Activated CD8-positive, alpha-beta memory T cell treated with anti-CD3 and anti-CD28 coated beads for 48 hours (primary cell): Measurements from ENCODE around the gene GABBR2.

Experiments
- DNase-seq, 3 experiments: peaks; one replicate each; pipeline ENCODE4 v3.0.0-alpha.2; 2020; ENCODE audit warnings: low read depth in 2 of 3, low spot score in 2 of 3

Gene GABBR2

DNA sequence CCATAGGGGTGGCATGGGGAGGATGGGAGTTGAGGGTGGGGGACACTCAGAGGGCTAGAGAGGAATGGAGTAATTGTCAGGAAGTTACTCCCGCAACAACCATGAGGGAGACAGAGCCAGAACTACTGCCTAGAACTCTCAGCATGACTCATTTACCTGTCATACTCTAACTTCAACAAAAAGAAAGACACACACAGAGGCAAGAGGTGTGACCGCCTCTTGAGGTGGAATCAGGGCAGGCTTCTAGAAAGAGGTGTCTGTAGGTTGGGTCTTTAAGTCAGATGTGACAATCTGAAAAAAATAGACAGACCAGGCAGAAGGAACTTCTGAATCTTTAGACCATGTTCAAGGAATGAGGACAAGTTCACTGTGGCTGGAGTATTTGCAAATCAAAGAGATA lies 73.4 kb downstream of the GABBR2 start:
- DNase-seq = no peak

DNA sequence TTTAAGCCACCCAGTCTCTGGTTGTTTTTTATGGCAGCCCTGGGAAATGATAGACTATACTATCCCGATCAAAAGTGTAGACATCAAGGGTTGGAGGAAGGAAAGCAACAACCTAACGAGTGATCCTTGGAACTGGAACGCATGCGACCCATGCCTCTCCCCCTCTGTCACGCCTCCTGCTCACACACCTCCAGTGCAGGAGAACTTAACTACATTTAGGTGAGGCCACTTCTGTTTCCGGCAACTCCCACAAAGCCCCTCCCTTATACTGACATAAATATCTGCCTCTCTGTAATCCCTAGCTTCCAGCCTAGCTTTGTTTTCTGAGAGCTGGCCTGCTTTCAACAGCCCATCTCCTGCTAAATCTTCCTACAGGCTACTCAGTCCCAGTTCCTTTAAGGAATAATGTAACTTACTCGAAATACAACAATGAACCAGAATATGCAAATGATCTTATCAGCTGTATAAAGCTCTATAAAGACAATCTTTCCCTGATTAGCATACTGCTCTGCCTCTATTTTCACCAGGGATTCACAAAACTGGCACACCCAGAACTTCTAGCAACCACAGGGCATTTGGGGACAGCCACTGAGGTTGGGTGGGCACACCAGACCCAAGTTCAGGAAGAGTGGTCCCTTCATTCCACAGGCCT lies 73.9 kb downstream of the GABBR2 start:
- no peak for DNase-seq

DNA sequence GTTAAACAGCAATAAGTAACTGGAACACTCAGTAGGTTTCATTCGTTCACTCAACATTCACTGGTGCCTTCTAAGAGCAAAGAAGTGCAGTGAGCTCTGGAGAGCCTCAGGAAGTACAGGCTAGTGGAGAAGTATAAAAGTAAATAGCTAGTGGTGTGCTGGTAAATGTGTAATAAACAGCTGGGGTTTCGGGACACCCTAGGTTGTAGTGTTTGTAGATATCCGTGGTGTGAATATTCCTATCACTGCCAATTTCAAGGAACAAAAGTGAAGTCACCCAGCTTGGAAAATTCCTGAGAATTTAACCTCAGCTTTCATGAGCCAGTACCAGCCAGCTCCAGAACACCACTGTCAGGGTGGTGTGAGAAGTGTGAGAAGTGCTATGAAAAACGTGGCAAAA lies 75.9 kb downstream of the GABBR2 start:
- no peak for DNase-seq

DNA sequence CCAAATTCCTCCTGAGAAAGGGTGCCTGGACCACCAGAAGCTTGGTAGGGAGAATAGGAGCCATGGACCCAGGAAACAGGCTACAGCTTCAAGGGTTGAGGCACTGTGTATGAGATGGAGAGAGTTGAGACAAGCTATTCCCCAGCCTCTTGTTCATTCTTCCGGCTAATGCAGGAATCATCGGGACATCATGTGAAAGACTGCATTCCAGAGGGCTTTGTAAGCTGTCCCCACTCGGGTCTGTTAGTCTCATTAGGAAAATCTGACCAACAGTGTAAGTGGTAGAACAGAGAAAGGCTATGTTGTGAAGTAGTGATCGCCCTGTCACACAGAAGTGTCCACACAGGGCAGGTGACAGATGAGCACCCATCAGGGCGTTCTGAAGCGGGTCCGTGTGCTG lies 81.4 kb downstream of the GABBR2 start:
- no peak for DNase-seq

DNA sequence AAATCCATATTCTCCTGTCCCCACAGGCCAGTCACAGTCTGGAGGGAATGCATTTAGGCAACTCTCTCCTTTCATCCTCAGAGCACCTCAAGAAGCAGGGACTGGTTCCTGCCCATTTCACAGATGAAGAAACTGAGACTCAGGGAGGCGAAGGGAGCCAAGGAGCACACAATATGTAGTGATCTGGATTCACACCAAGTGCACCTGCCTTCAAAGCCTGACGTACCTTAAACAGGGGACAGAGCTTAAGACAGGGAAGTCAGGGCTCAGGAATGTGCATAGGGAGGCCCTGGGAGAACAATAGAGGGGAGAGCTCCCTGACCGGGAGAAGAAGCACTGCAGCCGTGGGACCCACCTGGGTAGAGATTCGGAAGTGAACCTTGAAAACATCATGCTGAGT lies 83.0 kb downstream of the GABBR2 start:
- no peak for DNase-seq

DNA sequence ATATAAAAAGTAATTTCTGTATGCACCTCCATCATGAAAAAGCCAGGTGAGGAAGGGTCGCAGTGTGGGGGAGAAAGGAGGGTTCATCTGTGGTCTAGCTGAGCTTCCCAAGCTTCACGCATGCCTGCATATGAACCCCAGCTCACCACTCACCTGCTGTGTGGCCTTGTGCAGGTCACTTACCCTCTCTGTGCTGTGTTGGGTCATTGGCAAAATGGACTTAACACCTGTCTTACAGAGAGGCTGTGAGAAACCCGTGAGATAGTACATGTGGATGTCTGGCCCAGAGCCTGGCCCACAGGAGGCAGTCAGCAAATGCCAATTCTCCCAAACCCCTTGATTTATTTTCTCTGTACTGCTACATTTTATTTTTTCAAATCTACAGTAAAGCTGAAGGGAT lies 88.9 kb downstream of the GABBR2 start:
- no peak for DNase-seq

DNA sequence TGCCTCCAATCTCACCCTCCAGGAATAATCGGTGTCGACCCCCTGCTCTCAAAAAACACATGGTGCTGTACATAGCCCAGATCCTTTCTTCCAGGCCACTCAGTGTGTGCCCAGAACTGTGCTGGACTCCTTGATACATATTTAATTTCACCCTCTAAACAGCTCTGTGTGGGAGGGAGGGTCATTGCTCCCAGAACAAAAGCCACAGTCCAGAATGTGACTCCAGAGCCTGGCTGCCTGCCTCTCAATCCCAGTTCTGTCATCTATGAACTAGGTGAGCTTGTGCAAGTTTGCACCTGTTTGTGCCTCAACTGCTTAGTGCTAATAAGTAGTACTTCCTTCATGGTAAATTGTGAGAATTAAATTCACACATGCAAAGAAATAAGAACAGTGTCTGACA lies 93.1 kb downstream of the GABBR2 start:
- no peak for DNase-seq

DNA sequence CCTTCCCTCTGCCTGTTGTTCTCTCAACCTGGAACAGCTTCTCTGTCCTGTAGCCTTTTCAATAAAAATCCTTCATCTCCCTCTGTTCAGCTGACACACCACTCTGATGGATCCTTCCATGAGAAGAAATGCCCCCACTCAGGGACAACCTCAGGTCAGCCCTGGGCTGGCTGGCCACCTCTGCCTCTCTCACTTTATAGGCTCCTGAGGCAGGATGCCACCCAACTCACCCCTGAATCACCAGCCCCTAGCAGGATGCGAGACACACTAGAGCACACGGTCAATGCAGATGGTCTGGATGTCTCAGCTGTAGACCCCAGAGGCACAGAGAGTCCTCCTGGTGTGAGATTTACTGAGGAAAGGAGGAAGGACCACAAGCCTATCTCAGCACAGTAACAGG lies 93.8 kb downstream of the GABBR2 start:
- no peak for DNase-seq

DNA sequence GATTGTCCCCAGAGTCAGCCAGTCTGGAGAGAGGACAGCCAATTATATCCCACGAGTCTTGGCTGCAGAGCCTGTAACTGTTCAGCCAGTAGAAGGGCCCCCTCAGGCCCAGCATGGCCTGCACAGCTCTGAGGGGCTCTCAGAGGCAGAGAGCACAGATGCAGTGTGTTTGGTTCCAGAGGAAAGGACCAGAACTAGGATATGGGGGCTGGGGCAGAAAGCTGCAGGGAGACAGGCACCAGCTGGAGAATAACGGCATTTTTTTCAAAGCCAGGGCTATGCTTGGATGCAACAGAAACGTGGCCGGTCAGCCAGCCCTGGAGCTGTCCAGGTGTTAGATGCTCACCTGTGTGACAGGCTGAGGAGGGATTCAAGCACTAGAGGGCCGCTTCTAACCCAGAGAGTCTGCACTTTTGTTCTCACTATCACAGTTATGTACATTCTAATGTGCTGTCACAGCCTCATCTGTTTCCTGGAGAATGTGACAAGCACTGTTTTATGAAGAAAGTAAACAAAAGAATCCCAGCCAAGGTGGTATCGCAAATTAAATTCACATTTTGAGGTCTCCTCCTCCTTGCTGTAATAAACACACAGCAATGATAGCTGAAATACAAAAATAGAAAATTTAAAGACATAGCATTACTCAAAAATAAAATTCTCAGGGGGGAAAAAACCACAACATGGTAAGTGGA lies 96.5 kb downstream of the GABBR2 start:
- no peak for DNase-seq

DNA sequence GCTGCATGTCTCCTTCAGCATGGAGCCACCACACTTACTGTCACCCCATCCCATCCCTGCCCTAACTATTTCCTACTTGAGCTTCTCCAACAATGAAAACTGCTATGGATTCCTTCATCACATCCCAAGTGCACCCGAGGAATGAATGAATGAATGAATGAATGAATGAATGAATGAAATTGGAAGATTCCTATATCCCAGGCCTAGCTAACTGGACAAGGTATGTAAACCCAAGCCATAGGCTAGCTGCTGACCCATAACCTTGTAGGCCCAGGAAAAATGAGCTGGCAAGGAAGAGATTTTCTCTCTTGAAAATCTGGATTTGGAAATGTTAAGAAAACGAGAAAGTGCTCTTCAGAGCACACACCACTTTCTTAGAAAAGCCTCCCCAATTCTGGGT lies 97.4 kb downstream of the GABBR2 start:
- DNase-seq = no peak

DNA sequence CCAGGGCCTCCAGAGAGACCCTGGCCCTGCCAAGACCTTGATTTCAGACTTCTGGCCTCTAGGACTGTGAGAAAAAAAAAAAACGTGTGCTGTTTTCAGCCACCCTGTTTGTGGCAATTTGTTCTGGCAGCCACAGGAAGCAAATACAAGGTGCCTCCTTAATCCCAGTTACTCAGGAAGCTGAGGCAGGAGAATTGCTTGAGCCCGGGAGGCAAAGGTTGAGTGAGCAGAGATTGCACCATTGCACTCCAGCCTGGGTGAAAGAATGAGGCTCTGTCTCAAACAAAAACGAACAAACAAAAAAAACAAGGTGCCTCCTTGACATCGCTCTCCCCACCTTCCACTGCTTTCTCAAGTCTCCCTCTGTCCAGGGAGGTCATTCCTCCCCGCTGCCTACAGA lies 98.0 kb downstream of the GABBR2 start:
- no peak for DNase-seq

DNA sequence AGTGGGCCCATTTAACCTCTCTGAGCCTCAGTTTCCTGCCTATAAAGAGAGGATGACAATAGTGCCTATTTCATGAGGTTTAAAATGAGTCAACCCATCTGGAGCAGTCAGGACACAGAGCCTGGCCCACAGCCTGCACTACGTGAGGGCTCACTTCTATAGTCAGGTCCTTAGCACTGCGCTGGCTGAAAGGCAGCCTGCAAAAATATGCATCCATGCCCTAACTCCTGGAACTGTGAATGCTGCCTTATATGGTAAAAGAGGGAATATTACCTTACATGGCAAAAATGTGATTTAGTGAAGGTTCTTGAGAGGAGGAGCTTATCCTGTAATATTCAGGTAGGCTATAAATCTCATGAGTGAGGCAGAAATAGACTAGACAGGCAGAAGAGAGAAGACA lies 98.5 kb downstream of the GABBR2 start:
- DNase-seq = no peak

DNA sequence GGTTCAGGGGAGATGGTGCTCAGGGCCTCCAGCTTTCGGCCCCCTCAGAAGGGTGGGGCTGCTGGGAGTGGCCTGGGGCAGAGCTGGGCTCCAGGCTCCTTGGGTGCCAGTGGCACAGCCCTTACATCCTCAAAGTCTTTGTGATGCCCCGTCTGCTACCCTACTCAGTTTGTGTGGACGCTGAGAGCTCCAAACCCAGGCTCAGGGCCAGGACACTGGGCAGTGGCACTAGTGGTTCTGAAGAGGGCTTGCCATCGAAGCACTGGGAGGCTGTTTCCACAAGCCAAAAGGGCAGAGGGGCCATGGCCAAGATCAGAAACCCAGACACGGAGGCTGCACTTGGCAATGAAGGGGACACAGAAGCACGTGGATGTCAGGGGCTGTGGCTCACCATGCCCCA lies 99.1 kb downstream of the GABBR2 start:
- no peak for DNase-seq

DNA sequence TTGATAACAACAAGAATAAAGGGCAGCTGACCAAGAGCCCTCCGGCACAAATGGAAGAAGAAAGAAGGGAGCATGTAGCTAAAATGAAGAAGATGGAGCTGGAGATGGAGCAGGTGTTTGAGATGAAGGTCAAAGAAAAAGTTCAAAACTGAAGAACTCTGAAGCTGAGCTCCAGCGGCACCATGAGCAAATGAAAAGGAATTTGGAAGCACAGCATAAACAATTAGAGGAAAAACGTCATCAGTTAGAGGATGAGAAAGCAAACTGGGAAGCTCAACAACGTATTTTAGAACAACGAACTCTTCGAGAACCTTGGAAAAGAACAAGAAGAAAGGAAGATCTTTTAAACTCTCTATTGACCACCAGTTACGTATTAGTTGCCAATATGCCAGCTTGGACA lies 100.9 kb downstream of the GABBR2 start:
- DNase-seq = no peak

DNA sequence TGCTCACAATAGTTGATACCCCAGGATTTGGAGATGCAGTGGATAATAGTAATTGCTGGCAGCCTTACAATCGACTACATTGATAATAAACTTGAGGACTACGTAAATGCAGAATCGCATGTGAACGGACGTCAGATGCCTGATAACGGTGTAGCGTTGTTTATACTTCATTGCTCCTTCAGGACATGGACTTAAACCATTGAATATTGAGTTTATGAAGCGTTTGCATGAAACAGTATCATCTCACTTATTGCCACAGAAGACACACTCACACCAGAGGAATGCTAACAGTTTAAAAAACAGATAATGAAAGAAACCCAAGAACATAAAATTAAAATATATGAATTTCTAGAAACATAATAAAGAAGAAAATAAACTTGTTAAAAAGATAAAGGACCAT lies 101.6 kb downstream of the GABBR2 start:
- DNase-seq = no peak

DNA sequence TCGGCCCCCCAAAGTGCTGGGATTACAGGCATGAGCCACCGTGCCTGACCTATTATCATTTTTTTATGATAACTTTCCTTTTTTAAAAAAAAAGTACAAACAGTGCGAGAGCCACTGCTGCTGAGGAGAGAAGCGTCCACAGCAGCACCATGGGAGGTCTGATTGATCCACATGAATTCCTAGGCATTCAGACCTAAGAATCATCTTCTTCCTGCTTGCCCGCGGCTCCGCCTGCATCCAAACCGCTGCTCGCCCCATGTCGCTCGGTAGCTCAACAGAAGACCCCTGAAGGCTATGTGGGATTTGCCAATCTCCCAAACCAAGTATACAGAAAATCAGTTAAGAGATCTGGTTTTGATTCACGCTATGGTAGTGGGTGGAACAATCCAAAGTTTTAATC lies 102.0 kb downstream of the GABBR2 start:
- no peak for DNase-seq

DNA sequence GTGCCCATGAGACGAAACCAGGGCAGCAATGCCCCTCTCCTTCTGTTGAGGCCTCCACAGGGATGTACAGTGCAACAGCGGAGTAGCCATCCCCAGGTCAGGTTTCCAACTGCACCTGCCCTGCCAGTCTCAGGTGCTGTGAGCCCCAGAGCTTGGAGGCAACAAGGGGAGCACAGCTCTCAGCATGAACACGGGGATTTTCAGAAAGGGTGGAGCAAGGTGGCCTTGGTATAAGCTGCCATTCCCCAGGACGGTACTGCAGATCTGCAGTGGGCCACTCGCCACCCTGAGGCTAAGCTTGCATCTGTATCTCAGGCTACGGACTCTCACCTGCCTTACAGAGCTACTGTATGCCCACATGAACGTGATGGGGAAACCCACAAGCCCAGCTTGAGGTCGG lies 103.6 kb downstream of the GABBR2 start:
- DNase-seq = no peak

DNA sequence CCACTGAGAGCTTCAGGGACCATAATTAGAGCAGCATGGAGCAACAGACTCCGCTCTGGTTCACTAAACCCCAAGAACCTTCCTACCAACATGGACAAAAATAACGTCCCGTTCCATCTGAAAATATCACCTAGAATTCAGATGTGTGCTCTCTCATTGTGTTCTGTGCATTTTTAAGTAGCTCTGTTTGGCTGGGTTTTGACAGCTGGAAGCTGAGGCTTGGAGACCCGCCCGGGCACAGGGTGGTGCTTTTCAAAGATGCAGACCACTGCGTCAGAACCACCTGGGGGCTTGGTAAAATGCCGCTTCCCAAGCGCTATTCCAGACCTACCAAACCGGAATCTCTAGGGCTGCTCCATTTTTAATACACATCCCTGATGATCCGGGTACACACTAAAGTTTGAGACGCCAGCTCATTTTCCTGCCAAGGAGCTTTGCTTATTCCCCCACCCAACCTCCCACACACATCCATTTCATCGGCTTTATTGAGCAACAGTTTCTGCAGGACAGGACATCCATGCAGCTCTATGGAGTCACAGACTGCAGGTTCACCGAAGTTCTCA lies 104.8 kb downstream of the GABBR2 start:
- no peak for DNase-seq

DNA sequence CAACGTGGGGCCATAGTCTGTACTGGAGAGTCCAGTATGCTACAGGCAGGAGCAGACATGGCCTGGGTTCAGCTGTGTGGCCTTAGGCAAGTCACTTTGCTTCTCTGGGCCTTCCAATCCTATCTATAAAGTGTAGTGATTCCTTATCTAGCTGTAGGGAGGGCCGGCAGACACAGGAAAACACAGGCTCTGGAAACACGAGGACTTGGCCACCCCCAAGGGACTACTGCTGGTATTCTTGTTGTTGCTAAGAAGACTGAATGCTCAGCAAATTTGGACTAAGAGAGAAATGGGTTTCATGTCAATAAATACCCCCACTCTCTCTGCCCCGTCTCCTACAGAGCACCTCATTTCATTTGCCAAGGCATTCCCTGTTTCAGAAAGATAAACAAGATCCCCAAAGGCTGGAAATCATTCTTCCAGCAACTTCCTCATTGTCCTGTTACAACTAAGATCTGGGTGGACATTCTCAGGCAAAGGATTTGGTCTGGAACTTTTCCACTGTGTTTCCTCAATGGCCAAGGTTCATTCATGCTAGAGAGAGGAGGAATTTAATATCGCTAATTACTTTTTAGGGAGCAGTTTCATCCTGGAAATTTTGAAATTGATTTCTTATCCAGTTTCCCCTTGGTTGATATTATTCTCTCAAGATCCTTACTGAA lies 105.8 kb downstream of the GABBR2 start:
- DNase-seq = no peak

DNA sequence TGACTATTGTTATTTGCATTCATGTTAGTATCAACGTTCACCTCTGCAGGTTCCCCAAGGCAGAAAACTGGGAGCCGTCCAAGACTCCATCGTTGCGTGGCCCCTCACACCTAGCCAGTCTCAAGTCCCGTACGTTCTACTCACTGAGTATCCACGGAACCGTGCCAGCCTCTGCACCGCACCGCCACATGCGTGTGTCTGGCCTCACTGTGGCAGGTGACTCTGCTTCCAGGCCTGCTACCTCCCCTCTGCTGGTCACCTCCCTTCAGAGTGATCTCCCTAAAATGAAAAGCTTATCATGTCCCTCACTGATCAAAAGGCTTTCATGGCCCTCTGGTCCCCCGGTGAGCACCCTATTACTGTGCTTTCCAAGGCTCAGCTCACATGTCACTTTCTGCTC lies 108.1 kb downstream of the GABBR2 start:
- DNase-seq = no peak

DNA sequence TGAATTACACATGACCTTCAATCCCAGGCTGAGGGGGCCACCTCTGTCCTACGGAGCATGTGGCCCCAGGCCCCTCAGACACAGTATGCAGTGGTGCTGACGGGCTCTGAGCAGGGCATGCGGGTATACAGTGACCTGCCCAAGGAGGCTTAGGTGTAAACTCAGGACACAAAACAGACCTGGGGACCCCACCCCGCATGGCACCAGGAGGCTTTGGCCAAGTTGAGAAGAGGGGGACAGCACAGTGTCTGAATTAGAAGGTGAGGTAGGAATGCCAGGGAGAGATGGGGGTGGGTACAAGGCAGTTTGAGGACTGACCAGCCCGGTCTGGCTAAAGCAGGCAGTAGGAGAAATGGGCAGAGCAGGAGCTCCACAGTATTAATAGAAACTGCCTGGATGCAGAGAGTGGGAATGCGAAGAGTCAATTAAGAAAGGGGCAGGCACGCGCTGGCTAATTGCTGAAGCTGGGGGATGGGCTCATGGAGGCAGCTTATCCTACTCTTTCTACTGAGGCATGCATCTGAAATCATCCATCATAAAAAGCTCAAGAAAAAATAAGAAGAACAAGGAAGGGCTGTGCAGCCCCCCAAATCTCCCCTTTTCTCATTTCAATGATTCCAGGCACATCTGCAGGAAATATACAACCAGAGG lies 109.0 kb downstream of the GABBR2 start:
- no peak for DNase-seq

DNA sequence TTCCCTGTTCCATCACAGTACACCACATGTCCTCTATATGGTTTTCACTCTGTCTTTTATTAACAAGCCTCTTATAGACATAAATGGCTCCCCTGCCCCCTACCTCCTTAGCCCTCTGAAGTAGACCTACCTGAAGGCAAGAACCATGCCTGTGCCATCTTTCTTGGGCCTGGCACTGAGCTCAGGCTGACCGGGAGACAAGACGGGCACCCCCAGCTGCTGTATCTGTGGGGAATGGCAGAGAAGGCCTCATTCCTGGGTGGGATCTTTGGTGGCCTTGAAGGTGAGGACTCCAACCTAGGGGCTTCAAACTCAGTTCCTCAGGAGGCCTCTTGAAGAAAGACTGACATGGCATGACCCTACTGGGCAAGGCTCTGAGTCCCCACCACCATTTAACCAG lies 109.9 kb downstream of the GABBR2 start:
- no peak for DNase-seq
